Left lung (tissue), 10 donors: ENCODE results near the gene SDCCAG8. TPM values are rescaled to one million over a fixed set of nuclear protein-coding genes. Genes with fewer than 3 reads are reported as not detected.
A peak's percentile ranks its signal among the peaks of the same experiment; 100 is the strongest.

Experiments used
- ATAC-seq: fragments of 200-7000 bp; cut with Tn5 transposase; one replicate; pipeline ENCODE4 v1.9.1; 2020; ENCODE audit warnings: moderate library complexity
- DNase-seq, 4 donors: peaks; one replicate each; pipeline ENCODE4 v3.0.0-alpha.2; 2013 to 2020
- H3K27ac ChIP-seq, 2 donors: fragments of 200-600 bp; sonication (generic) in 1 of 2; one replicate each; pipeline versions ENCODE4 v1.5.0 to v1.8.0; 2020 to 2021
- H3K27me3 ChIP-seq, 2 donors: fragments of 200-600 bp; sonication (generic) in 1 of 2; one replicate each; pipeline versions ENCODE4 v1.5.0 to v1.8.0; 2020 to 2021
- H3K36me3 ChIP-seq, 2 donors: fragments of 200-600 bp; sonication (generic) in 1 of 2; one replicate each; pipeline versions ENCODE4 v1.5.0 to v1.8.0; 2020 to 2021
- H3K4me1 ChIP-seq, 2 donors: fragments of 200-600 bp; one replicate each; pipeline ENCODE4 v1.8.0; 2021
- H3K4me3 ChIP-seq, 2 donors: fragments of 200-600 bp; sonication (generic) in 1 of 2; one replicate each; pipeline versions ENCODE4 v1.5.0 to v1.8.0; 2020 to 2021; ENCODE audit warnings: mild to moderate bottlenecking in 1 of 2
- H3K9me3 ChIP-seq, 2 donors: fragments of 200-600 bp; sonication (generic) in 1 of 2; one replicate each; pipeline versions ENCODE4 v1.5.0 to v1.8.0; 2020 to 2021
- CTCF ChIP-seq, 2 donors: fragments of 200-600 bp; sonication (generic) in 1 of 2; IDR thresholded peaks; one replicate each; pipeline versions ENCODE4 v1.5.0 to v1.8.0; 2021; ENCODE audit warnings: antibody characterized with exemption in 2 of 2
- intact Hi-C, 2 donors: fragments of 100-400 bp; cut with DNase I; formaldehyde crosslinking; loops; one replicate each; pipeline versions ENCODE4 v1.11.2 to v1.14.2; 2022
- polyA plus RNA-seq, 6 donors: library from polyadenylated mRNA; unstranded; fragments of 120-200 nt; gene quantifications; one replicate each; pipeline ENCODE4 v1.2.1, GENCODE V29; 2013; ENCODE audit not compliant: insufficient read length in 6 of 6
- total RNA-seq, 2 donors: library from RNA; stranded (reverse); fragmentation: NEBNext Ultra II Directional; extraction: Animal tissue kit (Norgen Biotek cat#: 25700); gene quantifications; one replicate each; pipeline ENCODE4 v1.2.1, GENCODE V29; 2021
- donor health status: DM: no; HTN: yes; CAD: no.
- donor health status: DM: no; HTN: no; CAD: no.

Gene SDCCAG8
- total and polyA plus RNA-seq, 8 donors = 36.6 to 83.7 (median 44.6) TPM

GRCh38 chr1:243496806-243497205, 241.0 kb downstream of the SDCCAG8 start:
- no peak overlapping the region for H3K4me3 ChIP-seq
- no peak for TF ChIP-seq CTCF (IDR thresholded peaks at IDR 0.05)
- no peaks in the 10 kb centered on the region for H3K9me3 ChIP-seq
- H3K4me1 ChIP-seq = peaks cover 0 to 21% of the 10 kb centered on the region in 2 donors
- no peaks in the 10 kb centered on the region for H3K27me3 ChIP-seq
- intact Hi-C loops = no loop called here
- peaks cover 0 to 28% of the 10 kb centered on the region in 2 donors for H3K36me3 ChIP-seq
- ATAC-seq = no peak
- DNase-seq = no peak
- H3K27ac ChIP-seq = peak overlapping the region in 1 of 2 donors; percentile 80

- H3K27me3 ChIP-seq = no peaks in the 10 kb centered on the region
- no peak overlapping the region for H3K4me3 ChIP-seq
- H3K36me3 ChIP-seq = peaks cover 0 to 28% of the 10 kb centered on the region in 2 donors
- intact Hi-C loops = no loop called here
- DNase-seq = no peak
- H3K9me3 ChIP-seq = no peaks in the 10 kb centered on the region
- H3K27ac ChIP-seq = no peak overlapping the region
- TF ChIP-seq CTCF (IDR thresholded peaks at IDR 0.05) = no peak
- peaks cover 0 to 21% of the 10 kb centered on the region in 2 donors for H3K4me1 ChIP-seq
- no peak for ATAC-seq
Measured at GRCh38 chr1:243497939-243498681, 242.3 kb downstream of the SDCCAG8 start.

- no peak overlapping the region for H3K27ac ChIP-seq
- no peak for TF ChIP-seq CTCF (IDR thresholded peaks at IDR 0.05)
- no peaks in the 10 kb centered on the region for H3K27me3 ChIP-seq
- no peak overlapping the region for H3K4me3 ChIP-seq
- no peaks in the 10 kb centered on the region for H3K9me3 ChIP-seq
- intact Hi-C loops = no loop called here
- H3K36me3 ChIP-seq = peaks cover 0 to 28% of the 10 kb centered on the region in 2 donors
- DNase-seq (no peak), ATAC-seq (no peak)
- peaks cover 0 to 21% of the 10 kb centered on the region in 2 donors for H3K4me1 ChIP-seq
Measured at GRCh38 chr1:243499248-243499647, 243.4 kb downstream of the SDCCAG8 start.

- intact Hi-C loops = no loop called here
- H3K27ac ChIP-seq = no peak overlapping the region
- no peak for DNase-seq
- no peak for TF ChIP-seq CTCF (IDR thresholded peaks at IDR 0.05)
- H3K36me3 ChIP-seq = peaks cover 0 to 28% of the 10 kb centered on the region in 2 donors
- no peak for ATAC-seq
- peaks cover 0 to 21% of the 10 kb centered on the region in 2 donors for H3K4me1 ChIP-seq
- H3K27me3 ChIP-seq = no peaks in the 10 kb centered on the region
- no peaks in the 10 kb centered on the region for H3K9me3 ChIP-seq
- H3K4me3 ChIP-seq = no peak overlapping the region
Measured at GRCh38 chr1:243499711-243500110, 243.9 kb downstream of the SDCCAG8 start.

- H3K9me3 ChIP-seq = no peaks in the 10 kb centered on the region
- ATAC-seq = no peak
- peaks cover 0 to 14% of the 10 kb centered on the region in 2 donors for H3K4me1 ChIP-seq
- no peak for DNase-seq
- no peak for TF ChIP-seq CTCF (IDR thresholded peaks at IDR 0.05)
- intact Hi-C loops = no loop called here
- peaks cover 0 to 28% of the 10 kb centered on the region in 2 donors for H3K36me3 ChIP-seq
- H3K27me3 ChIP-seq = no peaks in the 10 kb centered on the region
- no peak overlapping the region for H3K27ac ChIP-seq
- no peak overlapping the region for H3K4me3 ChIP-seq
Measured at GRCh38 chr1:243500512-243500911, 244.7 kb downstream of the SDCCAG8 start.
